22Rv1 (cell line): ENCODE results near the gene PPP2R2B.

Source experiments
- H3K27ac ChIP-seq: fragments of 450-650 bp; 2 replicates; pipeline ENCODE4 v1.5.1; 2017
- ZFX ChIP-seq: fragments of 450-650 bp; IDR thresholded peaks from 2 replicates; pipeline ENCODE4 v1.6.1; 2017; ENCODE audit warnings: antibody characterized with exemption, borderline replicate concordance
- TF ChIP-seq, protein P1 (sequence below): fragments of 450-650 bp; IDR thresholded peaks from 2 replicates; pipeline ENCODE4 v1.5.1; 2017; ENCODE audit warnings: mild to moderate bottlenecking

PPP2R2B gene

DNA sequence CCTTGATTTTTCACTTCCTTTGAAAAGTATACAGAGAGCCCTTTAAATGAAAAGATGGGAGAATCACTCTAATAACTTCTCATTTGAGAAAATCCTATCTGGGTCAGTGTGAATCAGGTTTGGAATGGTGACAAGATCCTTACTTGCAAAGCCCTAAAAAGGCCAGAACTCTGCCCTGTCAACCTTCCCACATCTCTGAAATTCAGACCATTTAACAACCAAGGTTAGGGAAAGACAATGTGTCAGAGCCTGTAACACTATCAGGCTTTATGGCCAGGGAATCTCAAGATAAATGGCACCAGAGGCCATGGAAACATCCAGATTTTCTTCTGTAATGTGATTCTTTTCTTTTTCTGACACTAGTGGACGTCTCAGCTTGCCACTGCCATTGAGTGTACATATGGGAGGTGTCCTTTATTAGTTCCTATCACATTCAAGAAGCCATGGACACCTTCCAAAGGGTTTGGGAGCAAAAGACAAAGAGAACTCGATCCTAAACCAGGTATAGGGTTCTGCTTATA lies 196.9 kb downstream of the PPP2R2B start:
- no peak overlapping the region for H3K27ac ChIP-seq
- TF ChIP-seq, protein P1, sequence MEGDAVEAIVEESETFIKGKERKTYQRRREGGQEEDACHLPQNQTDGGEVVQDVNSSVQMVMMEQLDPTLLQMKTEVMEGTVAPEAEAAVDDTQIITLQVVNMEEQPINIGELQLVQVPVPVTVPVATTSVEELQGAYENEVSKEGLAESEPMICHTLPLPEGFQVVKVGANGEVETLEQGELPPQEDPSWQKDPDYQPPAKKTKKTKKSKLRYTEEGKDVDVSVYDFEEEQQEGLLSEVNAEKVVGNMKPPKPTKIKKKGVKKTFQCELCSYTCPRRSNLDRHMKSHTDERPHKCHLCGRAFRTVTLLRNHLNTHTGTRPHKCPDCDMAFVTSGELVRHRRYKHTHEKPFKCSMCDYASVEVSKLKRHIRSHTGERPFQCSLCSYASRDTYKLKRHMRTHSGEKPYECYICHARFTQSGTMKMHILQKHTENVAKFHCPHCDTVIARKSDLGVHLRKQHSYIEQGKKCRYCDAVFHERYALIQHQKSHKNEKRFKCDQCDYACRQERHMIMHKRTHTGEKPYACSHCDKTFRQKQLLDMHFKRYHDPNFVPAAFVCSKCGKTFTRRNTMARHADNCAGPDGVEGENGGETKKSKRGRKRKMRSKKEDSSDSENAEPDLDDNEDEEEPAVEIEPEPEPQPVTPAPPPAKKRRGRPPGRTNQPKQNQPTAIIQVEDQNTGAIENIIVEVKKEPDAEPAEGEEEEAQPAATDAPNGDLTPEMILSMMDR = no peak
- no peak for TF ChIP-seq ZFX

DNA sequence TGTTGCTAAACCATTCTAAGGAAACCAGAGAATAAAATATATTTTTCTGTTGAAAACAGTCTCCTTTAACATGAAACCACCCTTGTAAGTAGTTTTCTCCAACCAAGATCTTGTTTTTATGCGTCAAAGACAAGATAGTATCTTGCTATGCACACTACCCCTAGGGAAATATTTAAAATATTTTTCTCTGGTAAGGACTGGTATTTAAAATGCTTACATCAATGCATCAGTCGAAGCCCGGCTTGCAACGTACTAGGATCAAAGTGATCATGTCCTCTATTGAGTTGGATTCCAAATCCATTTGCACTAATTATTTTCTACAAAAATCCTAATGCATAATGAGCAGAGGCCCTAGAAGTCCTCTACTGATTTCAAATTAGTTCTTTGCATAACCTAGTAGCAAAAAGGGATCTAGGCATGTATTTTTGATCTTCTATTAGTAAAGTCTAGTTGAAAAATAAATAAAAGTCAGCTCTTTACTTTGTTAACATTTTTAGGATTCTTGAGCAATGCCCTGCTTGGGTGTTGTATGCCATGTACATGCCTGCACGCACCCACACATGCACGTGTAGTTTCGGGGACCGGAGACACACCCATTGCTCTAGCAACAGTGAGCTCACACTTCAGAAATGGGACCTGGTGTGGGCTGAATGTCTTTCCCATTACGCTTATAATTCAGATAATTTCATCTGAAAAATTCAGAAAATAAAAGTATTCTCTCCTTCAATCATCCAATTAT lies 197.5 kb downstream of the PPP2R2B start:
- TF ChIP-seq, protein P1 = no peak
- no peak overlapping the region for H3K27ac ChIP-seq

DNA sequence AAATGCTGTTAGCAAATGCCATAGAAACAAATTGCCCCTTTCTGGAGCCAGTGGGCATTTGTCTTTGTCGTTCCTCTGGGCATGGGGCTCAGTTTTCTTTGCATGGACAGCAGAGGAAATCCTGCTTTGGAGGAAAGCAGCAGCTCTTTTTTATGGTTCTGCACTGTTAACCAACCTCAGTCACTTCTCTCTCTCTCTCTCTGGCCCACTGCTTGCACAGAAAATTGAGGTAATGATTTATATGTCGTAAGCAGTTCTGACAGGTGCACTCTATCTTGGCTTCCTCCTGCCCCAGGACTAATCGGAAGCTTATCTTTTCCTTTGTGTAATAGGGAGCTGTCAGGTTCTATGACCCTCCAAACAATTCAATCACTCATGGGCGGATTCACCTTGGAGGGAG lies 202.9 kb downstream of the PPP2R2B start:
- no peak overlapping the region for H3K27ac ChIP-seq

DNA sequence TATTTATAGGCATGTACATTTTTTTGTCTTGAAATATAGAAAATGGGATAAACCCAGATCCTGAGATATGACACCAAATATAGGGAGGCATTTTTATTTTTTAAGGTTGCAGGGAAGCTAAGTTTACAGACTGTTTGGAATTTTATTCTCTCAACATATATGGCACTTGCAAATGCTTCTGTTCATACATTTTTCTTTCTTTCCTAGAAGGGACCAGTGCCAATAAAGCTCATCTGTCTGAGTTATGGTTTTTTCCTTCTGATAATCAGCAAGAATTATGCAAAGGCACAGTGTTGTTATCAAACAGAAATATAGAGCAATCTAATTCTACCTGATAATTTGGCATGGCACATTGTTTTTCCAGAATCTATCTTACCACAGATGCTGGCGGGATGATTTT lies 205.7 kb downstream of the PPP2R2B start:
- no peak overlapping the region for H3K27ac ChIP-seq
- TF ChIP-seq, protein P1 = no peak
- no peak for TF ChIP-seq ZFX

More for the DNA sequence above, 202.9 kb downstream of the PPP2R2B start:
- TF ChIP-seq, protein P1 = no peak
- TF ChIP-seq ZFX = no peak

DNA sequence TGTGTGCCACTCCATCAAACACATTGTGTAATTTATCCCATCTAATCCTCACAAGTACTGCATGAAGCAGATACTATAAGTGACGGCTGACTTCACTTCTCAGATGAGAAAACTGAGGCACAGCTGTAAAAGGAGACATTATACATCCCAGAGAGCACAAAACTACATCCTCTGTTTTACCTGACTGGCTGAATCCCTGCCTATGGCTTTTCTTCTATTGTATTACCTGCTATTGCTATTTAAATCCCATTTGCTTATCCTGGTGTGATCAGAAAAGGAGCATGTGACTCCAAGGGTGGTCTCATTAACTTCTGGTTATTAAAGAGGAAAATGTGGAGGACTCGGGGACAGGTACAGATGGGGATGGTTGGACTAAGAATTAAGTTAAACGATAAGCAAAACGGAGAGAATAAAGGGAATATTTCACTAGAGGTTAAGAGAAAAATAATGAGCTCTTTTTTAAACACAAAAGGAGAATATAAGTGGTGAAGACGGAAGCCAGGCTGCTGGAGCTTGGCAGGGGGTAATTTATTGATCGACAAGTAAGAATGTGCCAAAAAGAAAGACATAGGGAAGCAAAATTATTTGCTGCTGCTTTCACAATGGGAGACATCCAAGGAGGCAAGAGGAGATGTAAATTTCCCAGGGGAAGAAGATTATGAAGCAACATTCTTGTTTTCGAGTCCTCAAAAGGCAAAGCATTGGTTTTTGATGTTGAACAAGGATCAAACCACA lies 206.8 kb downstream of the PPP2R2B start:
- TF ChIP-seq, protein P1 = no peak
- TF ChIP-seq ZFX = no peak
- H3K27ac ChIP-seq = no peak overlapping the region

DNA sequence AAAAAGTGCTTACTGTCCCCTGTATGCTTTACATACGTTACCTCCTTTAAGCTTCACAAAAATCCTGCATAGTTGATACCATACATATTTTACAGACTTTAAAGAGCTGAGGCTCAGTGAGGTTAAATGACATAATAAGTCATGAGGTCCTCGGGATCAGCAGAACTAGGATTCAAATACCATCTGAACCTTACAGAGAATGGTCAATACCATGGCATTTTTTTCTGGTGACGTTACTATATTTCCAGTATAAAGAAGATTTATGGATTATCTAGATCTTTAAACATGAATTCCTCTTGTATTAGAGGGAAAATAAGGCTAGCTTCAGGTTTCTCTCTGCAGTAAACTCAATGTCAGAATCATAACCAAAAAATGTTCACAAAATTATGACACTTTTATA lies 208.9 kb downstream of the PPP2R2B start:
- no peak for TF ChIP-seq ZFX
- TF ChIP-seq, protein P1 = no peak

More for the DNA sequence above, 208.9 kb downstream of the PPP2R2B start:
- no peak overlapping the region for H3K27ac ChIP-seq
